ENCODE measurements around the gene ATXN2. TPM values are rescaled to one million over a fixed set of nuclear protein-coding genes. Genes with fewer than 3 reads are reported as not detected.

ATXN2 gene
- polyA plus RNA-seq, 1 donor from 2014 or later = 25.1 TPM

DNA sequence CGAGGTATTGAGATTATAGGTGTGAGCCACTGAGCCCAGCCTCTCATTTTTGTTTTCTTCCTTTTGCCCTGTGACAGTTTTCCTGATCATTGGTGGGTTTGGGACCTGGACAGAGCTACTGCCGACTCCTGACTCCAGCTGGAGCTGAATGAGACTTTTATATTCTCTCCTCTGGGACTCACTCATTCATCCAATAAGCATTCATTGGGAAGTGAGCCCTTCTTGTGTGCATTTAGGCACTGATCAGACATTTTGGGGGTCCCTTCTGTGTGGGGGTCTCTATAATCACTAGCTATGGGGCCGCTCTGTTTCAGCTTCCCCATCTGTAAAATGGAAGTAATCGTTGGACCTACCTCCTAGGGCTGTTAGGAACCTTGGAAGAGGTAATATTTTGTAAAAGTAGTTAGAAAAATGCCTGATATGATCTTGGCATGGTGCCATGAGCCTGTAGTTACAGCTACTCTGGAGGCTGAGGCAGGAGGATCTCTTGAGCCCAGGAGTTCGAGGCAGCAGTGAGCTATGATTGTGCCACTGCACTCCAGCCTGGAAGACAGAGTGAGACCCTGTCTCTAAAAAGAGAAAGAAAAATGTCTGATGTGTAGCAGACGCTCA, 186.2 kb downstream of the ATXN2 start:
- Mint-ChIP-seq H3K27ac (peak overlapping the region; percentile 84 to 98 (median 96)), H3K36me3 (peaks cover 3% of the 10 kb centered on the region), H3K27me3 (no peaks in the 10 kb centered on the region), H3K4me1 (peaks cover 50 to 70% (median 52%) of the 10 kb centered on the region in 3 donors), H3K9me3 (no peaks in the 10 kb centered on the region), H3K4me3 (peak overlapping the region; percentile 36 to 88 (median 76))

DNA sequence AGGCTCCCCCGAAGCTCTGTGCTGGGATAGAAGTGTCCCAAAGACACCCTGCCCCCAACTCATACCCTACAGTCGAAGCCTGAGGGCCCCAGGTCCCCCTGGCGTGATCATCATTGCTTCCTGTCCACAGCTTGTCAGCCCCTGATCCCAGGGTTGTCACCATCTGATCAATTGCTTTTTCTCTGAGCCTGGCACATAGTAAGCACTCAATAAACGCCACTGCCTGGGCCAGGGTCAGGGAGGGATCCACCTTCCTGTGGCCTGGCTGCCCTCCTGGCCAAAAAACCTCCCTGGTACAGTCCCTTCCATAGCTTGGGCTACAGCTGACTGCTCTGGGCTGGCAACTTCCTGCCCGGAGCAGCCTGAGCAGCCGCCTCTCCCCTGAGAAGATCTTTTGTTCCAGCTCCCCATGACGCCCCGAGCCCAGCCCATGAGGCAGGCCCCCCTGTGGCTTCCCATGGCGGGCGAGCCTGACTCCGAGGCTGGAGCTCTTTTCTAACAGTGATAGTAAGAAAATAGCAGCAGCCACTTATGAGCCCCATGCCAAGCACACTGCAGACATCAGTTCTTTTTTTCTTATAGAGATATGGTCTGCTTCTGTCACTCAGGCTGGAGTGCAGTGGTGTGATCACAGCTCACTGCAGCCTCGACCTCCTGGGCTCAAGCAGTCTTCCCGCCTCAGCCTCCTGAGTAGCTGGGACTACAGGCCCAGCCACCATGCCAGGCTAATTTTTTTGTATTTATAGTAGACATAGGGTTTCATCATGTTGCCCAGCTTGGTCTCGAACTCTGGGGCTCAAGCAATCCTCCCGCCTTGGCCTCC, 186.9 kb downstream of the ATXN2 start:
- no peaks in the 10 kb centered on the region for H3K9me3 Mint-ChIP-seq
- H3K27me3 Mint-ChIP-seq = no peaks in the 10 kb centered on the region
- H3K36me3 Mint-ChIP-seq = peaks cover 3% of the 10 kb centered on the region
- peak overlapping the region; percentile 84 to 98 (median 96) for H3K27ac Mint-ChIP-seq
- peaks cover 55 to 73% (median 57%) of the 10 kb centered on the region in 3 donors for H3K4me1 Mint-ChIP-seq
- peak overlapping the region in 3 of 4 donors; percentile 74 to 88 (median 77) for H3K4me3 Mint-ChIP-seq

DNA sequence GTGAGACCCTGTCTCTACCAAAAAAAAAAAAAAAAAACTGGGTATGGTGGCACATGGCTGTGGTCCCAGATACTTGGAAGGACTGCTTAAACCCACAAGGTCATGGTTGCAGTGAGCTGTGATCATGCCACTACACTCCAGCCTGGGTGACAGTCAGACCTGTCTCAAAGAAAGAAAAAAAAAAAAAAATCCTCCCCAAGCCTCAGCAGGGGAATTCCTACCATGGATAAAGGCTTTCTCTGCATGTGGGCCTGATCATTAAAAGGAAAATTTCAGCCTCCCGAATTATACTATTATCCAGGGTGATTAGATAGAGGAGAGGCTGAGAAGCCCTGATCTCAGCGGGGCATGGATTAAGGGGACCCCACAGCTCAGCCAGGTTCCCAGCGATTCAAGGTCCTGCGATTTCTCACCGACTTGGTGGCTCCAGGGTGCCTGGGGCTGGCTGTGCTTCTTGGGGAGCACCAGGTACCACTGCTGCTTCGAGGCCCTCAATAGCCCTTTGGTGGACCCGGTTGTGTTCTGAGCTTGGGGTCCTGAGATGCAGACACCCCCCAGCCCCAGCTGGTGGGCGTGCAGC, 187.8 kb downstream of the ATXN2 start:
- Mint-ChIP-seq H3K36me3 (peaks cover 3% of the 10 kb centered on the region), H3K4me3 (peak overlapping the region in 2 of 4 donors; percentile 69 to 97), H3K4me1 (peaks cover 49 to 71% (median 61%) of the 10 kb centered on the region in 3 donors), H3K27ac (peak overlapping the region; percentile 25 to 98 (median 90)), H3K9me3 (no peaks in the 10 kb centered on the region), H3K27me3 (no peaks in the 10 kb centered on the region)

DNA sequence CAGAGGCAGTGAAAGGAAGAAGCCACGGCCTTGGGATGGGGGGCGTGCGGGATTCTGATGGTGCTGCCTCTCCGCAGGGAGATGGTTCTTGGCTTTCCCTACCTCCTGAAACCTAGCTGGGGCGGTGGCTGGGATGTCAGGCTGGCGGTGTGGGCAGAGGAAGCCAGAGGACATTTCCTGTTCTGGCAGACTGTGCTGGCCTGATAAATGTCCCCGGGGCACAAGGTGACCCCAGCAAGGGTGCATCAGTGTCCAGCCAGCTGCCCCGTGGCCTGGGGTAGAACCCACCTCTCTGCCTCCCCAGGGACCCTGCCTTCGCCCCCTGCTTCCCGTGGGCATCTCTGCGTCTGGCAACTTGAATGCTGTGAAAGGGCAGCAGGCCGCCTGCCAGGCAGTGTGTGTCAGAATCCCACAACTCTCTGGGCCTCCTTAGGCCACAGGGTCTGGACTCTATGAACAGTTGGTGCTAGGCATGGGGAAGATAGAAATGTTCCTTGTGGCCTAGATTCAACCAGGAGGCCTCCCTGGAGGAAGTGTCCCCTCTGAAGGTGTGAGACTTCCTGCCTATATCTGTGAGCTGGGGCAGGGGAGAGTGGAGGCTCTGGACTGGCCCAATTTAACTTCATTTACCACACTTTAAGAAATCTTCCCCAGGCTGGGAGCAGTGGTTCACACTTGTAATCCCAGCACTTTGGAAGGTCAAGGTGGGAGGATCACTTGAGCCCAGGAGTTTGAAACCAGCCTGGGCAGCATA, 188.5 kb downstream of the ATXN2 start:
- Mint-ChIP-seq H3K4me1 (peaks cover 49 to 69% (median 59%) of the 10 kb centered on the region in 3 donors), H3K4me3 (peak overlapping the region in 3 of 4 donors; percentile 68 to 97 (median 91)), H3K27ac (peak overlapping the region; percentile 25 to 98 (median 90)), H3K36me3 (peaks cover 3% of the 10 kb centered on the region), H3K27me3 (no peaks in the 10 kb centered on the region), H3K9me3 (no peaks in the 10 kb centered on the region)

DNA sequence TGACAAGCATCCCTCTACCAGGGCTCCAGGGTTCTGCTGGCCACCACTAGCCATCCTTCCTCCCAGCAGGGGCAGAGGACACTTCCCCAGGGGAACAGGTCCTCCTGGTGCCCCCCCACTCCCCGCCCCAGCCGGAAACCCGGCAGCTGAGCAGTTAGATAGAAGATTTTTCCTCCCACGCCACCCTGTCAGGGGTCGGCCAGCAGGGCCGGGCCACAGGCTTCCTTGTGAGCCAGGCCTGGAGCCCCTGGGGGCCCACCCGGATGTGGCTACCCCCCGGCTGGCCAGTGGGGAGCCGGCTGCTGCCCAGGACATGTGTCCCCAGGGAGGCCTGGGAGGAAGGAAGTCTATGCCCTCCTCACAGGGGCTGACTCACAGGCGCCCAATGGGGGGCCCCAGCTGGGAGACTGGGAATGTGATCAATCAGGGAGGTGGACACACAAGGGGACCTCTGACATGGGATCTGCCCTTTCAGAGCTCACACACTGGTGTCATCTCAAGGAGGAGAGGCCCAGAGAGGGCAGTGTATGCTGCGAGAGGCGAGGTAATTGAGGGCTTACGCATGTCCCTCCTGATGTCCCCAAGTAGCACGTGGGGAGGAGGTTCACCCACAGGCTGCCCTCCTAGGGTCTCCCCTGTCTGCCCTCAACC, 189.2 kb downstream of the ATXN2 start:
- Mint-ChIP-seq H3K27me3 (no peaks in the 10 kb centered on the region), H3K36me3 (peaks cover 3% of the 10 kb centered on the region), H3K4me1 (peaks cover 46 to 66% (median 56%) of the 10 kb centered on the region in 3 donors), H3K9me3 (no peaks in the 10 kb centered on the region), H3K4me3 (peak overlapping the region; percentile 55 to 97 (median 88)), H3K27ac (peak overlapping the region; percentile 90 to 98 (median 93))

DNA sequence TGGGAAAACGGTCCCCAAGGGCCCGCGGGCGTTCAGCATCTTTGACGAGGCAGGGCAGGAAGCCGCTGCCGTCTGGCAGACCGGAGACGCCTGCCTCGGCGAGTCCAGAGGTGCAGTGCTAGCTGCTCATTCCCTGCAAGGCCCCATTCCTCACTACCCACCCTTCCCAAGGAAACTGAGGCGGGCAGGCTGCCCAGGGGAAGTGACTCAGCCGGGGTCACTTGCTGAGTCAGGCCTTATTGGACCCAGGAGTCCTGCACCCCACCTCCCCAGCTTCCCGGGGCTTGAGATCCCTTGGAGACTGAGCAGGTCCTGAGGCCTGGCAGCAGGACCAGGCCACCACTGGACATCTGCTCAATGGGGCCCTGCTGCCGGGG, 189.7 kb downstream of the ATXN2 start:
- Mint-ChIP-seq H3K27me3 (no peaks in the 10 kb centered on the region), H3K36me3 (peaks cover 3% of the 10 kb centered on the region), H3K4me1 (peaks cover 42 to 65% (median 57%) of the 10 kb centered on the region in 3 donors), H3K27ac (peak overlapping the region; percentile 88 to 98 (median 93)), H3K9me3 (no peaks in the 10 kb centered on the region), H3K4me3 (peak overlapping the region; percentile 55 to 97 (median 72))

DNA sequence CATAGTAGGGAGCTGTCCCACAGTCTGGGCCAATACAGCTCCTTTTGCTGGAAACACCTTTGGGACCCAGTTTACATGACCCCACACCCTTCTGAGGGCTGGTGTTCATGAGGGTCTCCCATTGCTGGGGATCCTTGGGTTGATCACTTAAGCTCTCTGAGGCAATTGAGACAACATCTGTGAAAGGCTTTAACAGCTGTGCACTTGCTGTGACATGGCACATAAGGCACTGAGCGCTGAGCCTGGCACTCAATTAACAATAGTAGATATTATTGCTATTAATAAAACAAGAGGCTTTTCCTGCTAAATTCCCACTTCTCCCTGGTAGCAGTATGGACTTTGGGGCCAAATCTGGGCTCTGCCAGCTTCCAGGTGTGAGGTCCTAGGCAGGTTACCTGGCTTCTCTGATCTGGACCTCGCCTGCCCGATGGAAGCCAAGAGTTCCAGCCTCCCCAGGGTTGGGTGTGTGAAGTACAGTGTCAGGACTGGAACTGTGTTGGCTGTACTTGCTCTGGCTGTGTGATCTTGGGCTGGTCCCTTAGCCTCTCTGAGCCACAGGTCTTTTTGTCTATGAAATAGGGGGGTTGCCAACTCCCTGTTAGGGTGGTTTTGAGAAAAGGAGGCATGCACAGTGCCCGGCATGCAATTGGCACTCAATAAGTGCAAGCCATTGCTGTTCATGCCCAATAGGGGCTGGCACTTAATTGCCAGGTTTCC, 190.3 kb downstream of the ATXN2 start:
- H3K27ac Mint-ChIP-seq = peak overlapping the region; percentile 88 to 98 (median 93)
- no peaks in the 10 kb centered on the region for H3K27me3 Mint-ChIP-seq
- H3K4me1 Mint-ChIP-seq = peaks cover 37 to 68% (median 61%) of the 10 kb centered on the region in 3 donors
- no peaks in the 10 kb centered on the region for H3K9me3 Mint-ChIP-seq
- peaks cover 3% of the 10 kb centered on the region for H3K36me3 Mint-ChIP-seq
- H3K4me3 Mint-ChIP-seq = peak overlapping the region; percentile 58 to 97 (median 86)

DNA sequence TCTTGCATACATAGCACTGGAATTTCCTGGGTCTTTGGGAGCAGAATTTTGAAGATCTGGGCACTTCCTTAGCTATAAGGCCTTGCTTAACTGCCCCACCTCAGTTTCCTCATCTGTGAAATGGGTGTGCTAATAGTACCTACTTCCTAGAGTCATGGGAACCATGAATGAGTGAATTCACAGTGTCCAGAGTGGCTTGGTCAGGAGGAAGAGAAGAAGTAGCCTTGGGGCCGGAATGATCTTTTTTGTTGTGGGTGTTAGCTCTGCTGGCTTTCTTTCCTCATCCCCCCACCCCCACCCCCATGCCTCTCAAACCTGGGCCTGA, 191.0 kb downstream of the ATXN2 start:
- peaks cover 34 to 68% (median 59%) of the 10 kb centered on the region in 3 donors for H3K4me1 Mint-ChIP-seq
- peak overlapping the region; percentile 93 to 98 (median 95) for H3K27ac Mint-ChIP-seq
- H3K27me3 Mint-ChIP-seq = no peaks in the 10 kb centered on the region
- no peaks in the 10 kb centered on the region for H3K36me3 Mint-ChIP-seq
- H3K4me3 Mint-ChIP-seq = peak overlapping the region; percentile 89 to 97 (median 94)
- H3K9me3 Mint-ChIP-seq = no peaks in the 10 kb centered on the region

DNA sequence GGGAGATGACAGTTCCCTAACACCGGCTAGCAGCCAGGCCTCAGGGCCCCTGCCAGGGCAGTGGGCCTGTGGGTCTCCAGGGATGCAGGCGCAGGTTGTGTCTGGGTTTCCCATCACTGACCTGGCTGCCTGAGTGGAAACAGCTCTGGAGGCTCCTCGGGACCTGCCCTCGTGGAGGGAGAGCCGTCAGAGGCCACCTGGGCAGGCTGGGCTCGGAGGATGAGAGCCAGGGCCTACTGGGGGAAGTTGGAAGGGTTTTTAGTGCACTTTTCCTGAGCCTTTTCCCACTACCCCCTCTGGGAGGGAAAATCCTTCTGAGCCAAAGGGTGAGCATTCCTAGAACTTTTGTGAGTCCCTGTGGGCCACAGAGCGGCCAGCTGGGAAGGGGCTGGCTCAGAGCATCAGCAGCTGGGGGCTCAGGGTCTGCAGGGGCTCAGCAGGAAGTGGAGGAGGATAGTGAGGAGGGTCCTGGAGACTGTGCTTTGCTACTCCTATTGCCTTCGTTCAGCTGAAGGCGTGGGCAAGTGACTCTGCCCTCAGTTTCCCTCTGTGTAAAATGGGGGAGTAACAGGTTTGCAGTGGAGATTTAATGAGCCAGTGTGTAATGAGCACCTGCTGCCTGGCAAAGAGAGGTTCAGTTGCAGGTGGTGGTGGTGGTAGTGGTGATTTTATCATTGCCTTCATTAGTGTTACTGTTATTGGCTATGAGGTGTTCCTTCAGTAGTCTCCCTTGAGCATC, 191.6 kb downstream of the ATXN2 start:
- Mint-ChIP-seq H3K36me3 (no peaks in the 10 kb centered on the region), H3K27me3 (no peaks in the 10 kb centered on the region), H3K27ac (peak overlapping the region; percentile 95 to 99 (median 98)), H3K4me1 (peaks cover 33 to 66% (median 59%) of the 10 kb centered on the region in 3 donors), H3K4me3 (peak overlapping the region; percentile 89 to 97 (median 94)), H3K9me3 (no peaks in the 10 kb centered on the region)

DNA sequence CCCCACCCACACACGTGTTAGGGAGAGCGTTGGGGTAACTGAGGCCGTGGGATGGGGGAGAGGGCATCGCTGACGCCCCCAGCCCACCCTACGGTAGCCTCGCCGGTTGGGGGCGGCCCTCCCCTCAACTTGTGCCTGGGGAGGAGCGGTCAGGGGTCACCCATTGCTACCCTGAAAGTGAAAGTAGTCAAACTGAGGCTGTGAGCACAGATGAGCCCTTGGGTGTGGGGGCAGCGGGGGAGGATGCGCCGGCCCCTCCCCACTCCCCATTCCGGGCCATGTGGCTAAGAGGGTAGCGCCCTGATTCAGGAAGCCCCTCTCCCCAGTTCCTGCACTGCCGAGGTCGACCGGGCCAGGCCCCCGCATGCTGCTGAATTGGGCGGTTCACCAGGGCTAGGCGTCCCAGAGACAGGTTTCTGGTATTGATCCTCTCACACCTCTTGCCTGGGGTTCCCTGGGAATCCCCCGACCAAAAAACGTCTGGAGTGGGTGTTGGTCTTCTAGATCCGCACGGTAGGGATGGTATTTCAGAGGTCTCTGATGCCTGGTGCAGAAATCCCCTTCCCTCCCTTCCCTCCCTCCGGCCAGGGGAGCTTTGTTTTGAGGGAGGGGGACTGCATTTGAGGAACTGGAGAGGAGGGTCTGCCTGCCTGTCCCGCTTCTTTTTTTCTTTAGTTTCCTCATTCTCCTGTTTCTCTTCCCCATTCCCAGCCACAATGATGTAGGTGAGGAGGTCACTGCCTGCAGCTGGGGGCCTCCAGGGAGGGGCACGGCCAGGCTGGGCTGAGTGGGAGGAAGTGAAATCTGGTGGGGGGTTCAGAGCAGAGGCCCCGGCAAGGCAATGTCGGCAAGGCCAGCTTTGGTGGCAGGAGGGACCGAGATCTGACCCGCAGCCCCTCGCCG, 192.4 kb downstream of the ATXN2 start:
- peak overlapping the region; percentile 89 to 97 (median 94) for H3K4me3 Mint-ChIP-seq
- H3K27ac Mint-ChIP-seq = peak overlapping the region; percentile 95 to 99 (median 98)
- peaks cover 26 to 59% (median 51%) of the 10 kb centered on the region in 3 donors for H3K4me1 Mint-ChIP-seq
- no peaks in the 10 kb centered on the region for H3K9me3 Mint-ChIP-seq
- H3K27me3 Mint-ChIP-seq = no peaks in the 10 kb centered on the region
- H3K36me3 Mint-ChIP-seq = no peaks in the 10 kb centered on the region

DNA sequence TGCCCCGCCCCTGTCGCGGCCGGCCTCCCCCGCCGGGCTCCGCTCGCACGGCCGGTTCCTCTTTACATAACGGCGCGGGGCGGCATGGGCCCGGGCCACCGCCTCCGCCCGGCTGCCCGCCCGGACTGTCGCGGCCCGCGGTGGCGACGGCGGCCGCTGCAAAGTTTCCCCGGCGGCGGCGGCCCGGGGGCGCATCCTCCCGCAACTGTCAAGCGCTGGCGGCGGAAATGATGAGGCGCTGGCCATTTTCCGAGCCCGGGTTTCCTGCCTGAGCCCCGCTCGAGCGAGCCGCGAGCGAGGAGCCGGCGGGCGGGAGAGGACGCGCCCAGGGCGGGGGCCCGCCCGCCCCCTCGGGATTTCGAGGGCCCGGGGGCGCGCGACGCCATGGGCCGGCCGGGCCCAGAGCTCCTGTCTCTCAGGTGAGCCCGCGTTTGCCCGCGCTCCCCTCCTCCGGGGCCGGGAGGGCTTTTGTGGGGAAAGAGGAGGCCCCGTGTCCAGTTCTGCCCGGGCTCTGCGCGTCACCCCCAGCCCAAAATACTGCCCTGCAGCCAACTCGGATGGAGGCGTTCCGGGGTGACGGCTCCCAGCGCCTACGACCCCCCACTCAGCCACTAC, 193.1 kb downstream of the ATXN2 start, which contains the start of gene SH2B3:
Gene SH2B3 (plus strand): TSS at position 65 of the 615 bp plus-strand sequence. CDS start 12,223 bp downstream, outside the sequence.
- Mint-ChIP-seq H3K4me3 (peak within 1 kb of the TSS; percentile 89 to 97 (median 94)), H3K4me1 (peaks cover 25 to 52% (median 45%) of the 10 kb centered on the region in 3 donors), H3K27me3 (no peaks in the 10 kb centered on the region), H3K9me3 (no peaks in the 10 kb centered on the region), H3K36me3 (no peaks in the 10 kb centered on the region), H3K27ac (peak within 1 kb of the TSS; percentile 98 to 99 (median 99))

Measured in IgD-negative memory B cell (primary cell).